HEK293 (cell line): ENCODE data around the gene SHTN1.

Source experiments
- CTCF ChIA-PET: fragments of 350-600 bp; formaldehyde crosslinking; extraction: SDS; loops from one replicate; lab custom pipeline; 2021; ENCODE audit warnings: antibody characterized with exemption; lab: Yijun Ruan, JAX
- POLR2A ChIA-PET: fragments of 300-600 bp; formaldehyde crosslinking; extraction: SDS; loops from one replicate; lab custom pipeline; 2020; ENCODE audit warnings: antibody characterized with exemption, inconsistent platforms; lab: Yijun Ruan, JAX
- H3K27ac ChIP-seq: fragments of 200-500 bp; sonication (Bioruptor generic); 2 replicates; pipeline ENCODE4 v1.5.1; 2014; ENCODE audit warnings: low read depth, low read length, control low read depth, inconsistent platforms; ENCODE audit errors: extremely low read depth
- H3K36me3 ChIP-seq, 2 experiments: fragments of 200-500 bp in 1 of 2; sonication (Bioruptor generic) in 1 of 2; 1 replicate in 1 of 2; 2 replicates in 1 of 2; pipeline ENCODE4 v1.5.1; 2014 to 2017; ENCODE audit warnings: inconsistent platforms in 2 of 2, low read length in 2 of 2; ENCODE audit not compliant: control insufficient read depth in 2 of 2, insufficient read depth in 1 of 2
- H3K4me1 ChIP-seq: fragments of 200-500 bp; sonication (Bioruptor generic); 2 replicates; pipeline ENCODE4 v1.5.1; 2014; ENCODE audit warnings: mild to moderate bottlenecking, low read length, inconsistent platforms; ENCODE audit not compliant: control insufficient read depth, insufficient read depth
- H3K4me3 ChIP-seq: 2 replicates; pipeline ENCODE4 v1.5.1; 2011; ENCODE audit warnings: low read depth, mild to moderate bottlenecking, control low read depth, low read length, moderate library complexity
- H3K9me3 ChIP-seq: fragments of 200-500 bp; sonication (Bioruptor generic); 2 replicates; pipeline ENCODE4 v1.5.1; 2014; ENCODE audit warnings: low read depth, low read length, inconsistent platforms; ENCODE audit not compliant: control insufficient read depth, insufficient read depth
- EGR2 ChIP-seq: fragments of 450-650 bp; formaldehyde crosslinking; IDR thresholded peaks from 2 replicates; pipeline ENCODE4 v1.5.1; 2016; ENCODE audit warnings: low read depth, missing biosample characterization, missing genetic modification characterization
- FEZF1 ChIP-seq: fragments of 450-650 bp; formaldehyde crosslinking; IDR thresholded peaks from 2 replicates; pipeline ENCODE4 v1.5.1; 2016; ENCODE audit warnings: missing biosample characterization, missing genetic modification characterization
- GFI1B ChIP-seq: fragments of 450-650 bp; formaldehyde crosslinking; IDR thresholded peaks from 2 replicates; pipeline ENCODE4 v1.5.1; 2016; ENCODE audit warnings: missing biosample characterization, missing genetic modification characterization
- HOXA7 ChIP-seq: sonication (generic); formaldehyde crosslinking; IDR thresholded peaks from 2 replicates; pipeline ENCODE4 v1.8.1; 2022; ENCODE audit warnings: missing genetic modification reagents, borderline replicate concordance
- REPIN1 ChIP-seq: fragments of 450-650 bp; formaldehyde crosslinking; IDR thresholded peaks from 2 replicates; pipeline ENCODE4 v1.5.1; 2017; ENCODE audit warnings: missing biosample characterization, missing genetic modification characterization, low read depth
- SETDB1 ChIP-seq: IDR thresholded peaks from one replicate; pipeline ENCODE4 v1.6.1; 2017; ENCODE audit warnings: mild to moderate bottlenecking, low read length, moderate library complexity, mixed read lengths; ENCODE audit not compliant: insufficient read length
- ZFHX2 ChIP-seq: fragments of 450-650 bp; formaldehyde crosslinking; conservative IDR thresholded peaks from 2 replicates; pipeline ENCODE4 v1.5.1; 2016; ENCODE audit warnings: missing biosample characterization, missing genetic modification characterization
- ZNF140 ChIP-seq: fragments of 450-650 bp; formaldehyde crosslinking; IDR thresholded peaks from 2 replicates; pipeline ENCODE4 v1.5.1; 2016; ENCODE audit warnings: missing biosample characterization, missing genetic modification characterization
- ZNF184 ChIP-seq: fragments of 450-650 bp; IDR thresholded peaks from 2 replicates; pipeline ENCODE4 v1.5.1; 2018; ENCODE audit warnings: missing biosample characterization, mild to moderate bottlenecking, missing genetic modification characterization
- ZNF350 ChIP-seq: fragments of 450-650 bp; formaldehyde crosslinking; IDR thresholded peaks from 2 replicates; pipeline ENCODE4 v1.5.0; 2017; ENCODE audit warnings: missing biosample characterization, mild to moderate bottlenecking, missing genetic modification characterization
- ZSCAN23 ChIP-seq: fragments of 450-650 bp; formaldehyde crosslinking; IDR thresholded peaks from 2 replicates; pipeline ENCODE4 v1.5.1; 2016; ENCODE audit warnings: missing biosample characterization, missing genetic modification characterization
- TF ChIP-seq, protein P1 (sequence below): fragments of 450-650 bp; formaldehyde crosslinking; IDR thresholded peaks from 2 replicates; pipeline ENCODE4 v1.5.1; 2016; ENCODE audit warnings: missing biosample characterization, missing genetic modification characterization
- TF ChIP-seq, protein P2 (sequence below): fragments of 450-650 bp; formaldehyde crosslinking; IDR thresholded peaks from 2 replicates; pipeline ENCODE4 v1.5.1; 2016; ENCODE audit warnings: missing biosample characterization, missing genetic modification characterization, borderline replicate concordance
- TF ChIP-seq, protein P3 (sequence below): fragments of 450-650 bp; formaldehyde crosslinking; IDR thresholded peaks from 2 replicates; pipeline ENCODE4 v1.5.1; 2016; ENCODE audit warnings: missing biosample characterization, missing genetic modification characterization, low read depth
- TF ChIP-seq, protein P4 (sequence below): fragments of 450-650 bp; formaldehyde crosslinking; IDR thresholded peaks from 2 replicates; pipeline ENCODE4 v1.5.0; 2017; ENCODE audit warnings: missing biosample characterization, missing genetic modification characterization, borderline replicate concordance
- TF ChIP-seq, protein P5 (sequence below): fragments of 450-650 bp; formaldehyde crosslinking; IDR thresholded peaks from 2 replicates; pipeline ENCODE4 v1.5.1; 2016; ENCODE audit warnings: missing biosample characterization, missing genetic modification characterization

SHTN1 gene

DNA sequence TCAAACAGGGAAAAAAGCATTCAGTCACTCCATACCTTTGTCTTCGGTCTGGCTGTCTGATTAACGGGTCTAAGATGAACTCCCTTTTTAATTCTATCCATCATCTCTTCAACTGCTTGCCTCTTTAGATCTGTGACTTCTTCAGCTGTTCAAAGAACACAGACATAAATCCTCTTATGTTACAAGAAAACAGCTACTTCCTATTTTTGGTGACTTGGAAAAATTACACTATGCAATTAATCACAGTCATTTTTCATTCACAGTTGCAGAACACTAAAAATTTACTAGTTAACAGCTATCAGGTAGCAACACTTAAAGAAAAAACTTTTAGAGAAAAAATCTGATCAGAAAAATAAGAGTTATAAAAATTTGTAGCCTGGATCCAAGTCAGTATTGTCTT is 89.6 kb downstream of the SHTN1 start (continued):
- TF ChIP-seq ZNF184: no peak
- TF ChIP-seq, protein P1, sequence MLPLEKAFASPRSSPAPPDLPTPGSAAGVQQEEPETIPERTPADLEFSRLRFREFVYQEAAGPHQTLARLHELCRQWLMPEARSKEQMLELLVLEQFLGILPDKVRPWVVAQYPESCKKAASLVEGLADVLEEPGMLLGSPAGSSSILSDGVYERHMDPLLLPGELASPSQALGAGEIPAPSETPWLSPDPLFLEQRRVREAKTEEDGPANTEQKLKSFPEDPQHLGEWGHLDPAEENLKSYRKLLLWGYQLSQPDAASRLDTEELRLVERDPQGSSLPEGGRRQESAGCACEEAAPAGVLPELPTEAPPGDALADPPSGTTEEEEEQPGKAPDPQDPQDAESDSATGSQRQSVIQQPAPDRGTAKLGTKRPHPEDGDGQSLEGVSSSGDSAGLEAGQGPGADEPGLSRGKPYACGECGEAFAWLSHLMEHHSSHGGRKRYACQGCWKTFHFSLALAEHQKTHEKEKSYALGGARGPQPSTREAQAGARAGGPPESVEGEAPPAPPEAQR: no peak
- TF ChIP-seq HOXA7 (CRISPR knock-in tag): no peak
- no peak for TF ChIP-seq GFI1B
- no peak for TF ChIP-seq EGR2 (tag by site-specific recombination)
- TF ChIP-seq, protein P2, sequence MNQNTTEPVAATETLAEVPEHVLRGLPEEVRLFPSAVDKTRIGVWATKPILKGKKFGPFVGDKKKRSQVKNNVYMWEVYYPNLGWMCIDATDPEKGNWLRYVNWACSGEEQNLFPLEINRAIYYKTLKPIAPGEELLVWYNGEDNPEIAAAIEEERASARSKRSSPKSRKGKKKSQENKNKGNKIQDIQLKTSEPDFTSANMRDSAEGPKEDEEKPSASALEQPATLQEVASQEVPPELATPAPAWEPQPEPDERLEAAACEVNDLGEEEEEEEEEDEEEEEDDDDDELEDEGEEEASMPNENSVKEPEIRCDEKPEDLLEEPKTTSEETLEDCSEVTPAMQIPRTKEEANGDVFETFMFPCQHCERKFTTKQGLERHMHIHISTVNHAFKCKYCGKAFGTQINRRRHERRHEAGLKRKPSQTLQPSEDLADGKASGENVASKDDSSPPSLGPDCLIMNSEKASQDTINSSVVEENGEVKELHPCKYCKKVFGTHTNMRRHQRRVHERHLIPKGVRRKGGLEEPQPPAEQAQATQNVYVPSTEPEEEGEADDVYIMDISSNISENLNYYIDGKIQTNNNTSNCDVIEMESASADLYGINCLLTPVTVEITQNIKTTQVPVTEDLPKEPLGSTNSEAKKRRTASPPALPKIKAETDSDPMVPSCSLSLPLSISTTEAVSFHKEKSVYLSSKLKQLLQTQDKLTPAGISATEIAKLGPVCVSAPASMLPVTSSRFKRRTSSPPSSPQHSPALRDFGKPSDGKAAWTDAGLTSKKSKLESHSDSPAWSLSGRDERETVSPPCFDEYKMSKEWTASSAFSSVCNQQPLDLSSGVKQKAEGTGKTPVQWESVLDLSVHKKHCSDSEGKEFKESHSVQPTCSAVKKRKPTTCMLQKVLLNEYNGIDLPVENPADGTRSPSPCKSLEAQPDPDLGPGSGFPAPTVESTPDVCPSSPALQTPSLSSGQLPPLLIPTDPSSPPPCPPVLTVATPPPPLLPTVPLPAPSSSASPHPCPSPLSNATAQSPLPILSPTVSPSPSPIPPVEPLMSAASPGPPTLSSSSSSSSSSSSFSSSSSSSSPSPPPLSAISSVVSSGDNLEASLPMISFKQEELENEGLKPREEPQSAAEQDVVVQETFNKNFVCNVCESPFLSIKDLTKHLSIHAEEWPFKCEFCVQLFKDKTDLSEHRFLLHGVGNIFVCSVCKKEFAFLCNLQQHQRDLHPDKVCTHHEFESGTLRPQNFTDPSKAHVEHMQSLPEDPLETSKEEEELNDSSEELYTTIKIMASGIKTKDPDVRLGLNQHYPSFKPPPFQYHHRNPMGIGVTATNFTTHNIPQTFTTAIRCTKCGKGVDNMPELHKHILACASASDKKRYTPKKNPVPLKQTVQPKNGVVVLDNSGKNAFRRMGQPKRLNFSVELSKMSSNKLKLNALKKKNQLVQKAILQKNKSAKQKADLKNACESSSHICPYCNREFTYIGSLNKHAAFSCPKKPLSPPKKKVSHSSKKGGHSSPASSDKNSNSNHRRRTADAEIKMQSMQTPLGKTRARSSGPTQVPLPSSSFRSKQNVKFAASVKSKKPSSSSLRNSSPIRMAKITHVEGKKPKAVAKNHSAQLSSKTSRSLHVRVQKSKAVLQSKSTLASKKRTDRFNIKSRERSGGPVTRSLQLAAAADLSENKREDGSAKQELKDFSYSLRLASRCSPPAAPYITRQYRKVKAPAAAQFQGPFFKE (tag by site-specific recombination): no peak
- TF ChIP-seq, all 188 proteins: peak for 0

DNA sequence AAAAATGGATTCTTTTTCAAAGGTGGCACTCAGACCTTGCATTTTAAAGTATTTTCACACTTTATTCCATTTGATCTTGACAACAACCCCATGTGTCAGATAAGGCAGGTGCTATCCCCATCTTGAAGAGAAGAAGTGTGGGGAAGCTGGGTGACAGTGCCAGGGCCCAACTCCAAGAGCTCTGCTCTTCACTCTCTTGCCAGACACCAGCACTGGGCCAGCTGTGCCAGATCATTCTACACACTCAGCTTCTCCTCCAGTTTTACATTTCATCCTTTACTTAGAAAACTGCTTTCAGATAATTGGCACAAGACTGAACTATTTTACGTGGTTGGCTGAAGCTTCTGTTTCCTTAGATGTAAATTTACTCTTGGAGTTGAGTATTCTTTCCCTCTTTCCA is 91.3 kb downstream of the SHTN1 start:
- H3K36me3 ChIP-seq: peaks cover 15 to 47% of the 10 kb centered on the region in 2 experiments
- TF ChIP-seq ZNF350 (tag by site-specific recombination) (no peak), ZFHX2 (tag by site-specific recombination) (no peak), ZSCAN23 (no peak), FEZF1 (tag by site-specific recombination) (no peak), ZNF184 (no peak), ZNF140 (no peak), REPIN1 (tag by site-specific recombination) (no peak), SETDB1 (no peak)
- TF ChIP-seq, protein P2 (tag by site-specific recombination): no peak
- TF ChIP-seq, protein P3, sequence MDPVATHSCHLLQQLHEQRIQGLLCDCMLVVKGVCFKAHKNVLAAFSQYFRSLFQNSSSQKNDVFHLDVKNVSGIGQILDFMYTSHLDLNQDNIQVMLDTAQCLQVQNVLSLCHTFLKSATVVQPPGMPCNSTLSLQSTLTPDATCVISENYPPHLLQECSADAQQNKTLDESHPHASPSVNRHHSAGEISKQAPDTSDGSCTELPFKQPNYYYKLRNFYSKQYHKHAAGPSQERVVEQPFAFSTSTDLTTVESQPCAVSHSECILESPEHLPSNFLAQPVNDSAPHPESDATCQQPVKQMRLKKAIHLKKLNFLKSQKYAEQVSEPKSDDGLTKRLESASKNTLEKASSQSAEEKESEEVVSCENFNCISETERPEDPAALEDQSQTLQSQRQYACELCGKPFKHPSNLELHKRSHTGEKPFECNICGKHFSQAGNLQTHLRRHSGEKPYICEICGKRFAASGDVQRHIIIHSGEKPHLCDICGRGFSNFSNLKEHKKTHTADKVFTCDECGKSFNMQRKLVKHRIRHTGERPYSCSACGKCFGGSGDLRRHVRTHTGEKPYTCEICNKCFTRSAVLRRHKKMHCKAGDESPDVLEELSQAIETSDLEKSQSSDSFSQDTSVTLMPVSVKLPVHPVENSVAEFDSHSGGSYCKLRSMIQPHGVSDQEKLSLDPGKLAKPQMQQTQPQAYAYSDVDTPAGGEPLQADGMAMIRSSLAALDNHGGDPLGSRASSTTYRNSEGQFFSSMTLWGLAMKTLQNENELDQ (tag by site-specific recombination): no peak
- TF ChIP-seq, protein P4, sequence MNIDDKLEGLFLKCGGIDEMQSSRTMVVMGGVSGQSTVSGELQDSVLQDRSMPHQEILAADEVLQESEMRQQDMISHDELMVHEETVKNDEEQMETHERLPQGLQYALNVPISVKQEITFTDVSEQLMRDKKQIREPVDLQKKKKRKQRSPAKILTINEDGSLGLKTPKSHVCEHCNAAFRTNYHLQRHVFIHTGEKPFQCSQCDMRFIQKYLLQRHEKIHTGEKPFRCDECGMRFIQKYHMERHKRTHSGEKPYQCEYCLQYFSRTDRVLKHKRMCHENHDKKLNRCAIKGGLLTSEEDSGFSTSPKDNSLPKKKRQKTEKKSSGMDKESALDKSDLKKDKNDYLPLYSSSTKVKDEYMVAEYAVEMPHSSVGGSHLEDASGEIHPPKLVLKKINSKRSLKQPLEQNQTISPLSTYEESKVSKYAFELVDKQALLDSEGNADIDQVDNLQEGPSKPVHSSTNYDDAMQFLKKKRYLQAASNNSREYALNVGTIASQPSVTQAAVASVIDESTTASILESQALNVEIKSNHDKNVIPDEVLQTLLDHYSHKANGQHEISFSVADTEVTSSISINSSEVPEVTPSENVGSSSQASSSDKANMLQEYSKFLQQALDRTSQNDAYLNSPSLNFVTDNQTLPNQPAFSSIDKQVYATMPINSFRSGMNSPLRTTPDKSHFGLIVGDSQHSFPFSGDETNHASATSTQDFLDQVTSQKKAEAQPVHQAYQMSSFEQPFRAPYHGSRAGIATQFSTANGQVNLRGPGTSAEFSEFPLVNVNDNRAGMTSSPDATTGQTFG (tag by site-specific recombination): no peak
- TF ChIP-seq, protein P5, sequence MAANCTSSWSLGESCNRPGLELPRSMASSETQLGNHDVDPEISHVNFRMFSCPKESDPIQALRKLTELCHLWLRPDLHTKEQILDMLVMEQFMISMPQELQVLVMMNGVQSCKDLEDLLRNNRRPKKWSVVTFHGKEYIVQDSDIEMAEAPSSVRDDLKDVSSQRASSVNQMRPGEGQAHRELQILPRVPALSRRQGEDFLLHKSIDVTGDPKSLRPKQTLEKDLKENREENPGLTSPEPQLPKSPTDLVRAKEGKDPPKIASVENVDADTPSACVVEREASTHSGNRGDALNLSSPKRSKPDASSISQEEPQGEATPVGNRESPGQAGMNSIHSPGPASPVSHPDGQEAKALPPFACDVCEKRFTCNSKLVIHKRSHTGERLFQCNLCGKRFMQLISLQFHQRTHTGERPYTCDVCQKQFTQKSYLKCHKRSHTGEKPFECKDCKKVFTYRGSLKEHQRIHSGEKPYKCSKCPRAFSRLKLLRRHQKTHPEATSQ (tag by site-specific recombination): no peak

More for the DNA sequence above, 91.3 kb downstream of the SHTN1 start:
- H3K27ac ChIP-seq: no peak overlapping the region
- H3K4me1 ChIP-seq: no peaks in the 10 kb centered on the region
- ChIA-PET CTCF (no interaction called here), POLR2A (no interaction called here)
- H3K4me3 ChIP-seq: no peak overlapping the region
- no peaks in the 10 kb centered on the region for H3K9me3 ChIP-seq
